DMS153 treated with DMSO at 0.1 percent for 48 hours (cell line): Measurements from ENCODE around the gene MAPK12.
"Not testable (repeated sequence)": the region's sequence is repeated elsewhere in the genome, so short reads cannot be mapped to it uniquely, and the experiment has no call there.

Experiments
- DNase-seq: peaks from one replicate; lab custom pipeline; 2025; ENCODE audit not compliant: unreplicated experiment; lab: John Stamatoyannopoulos, UW

MAPK12 gene

DNA sequence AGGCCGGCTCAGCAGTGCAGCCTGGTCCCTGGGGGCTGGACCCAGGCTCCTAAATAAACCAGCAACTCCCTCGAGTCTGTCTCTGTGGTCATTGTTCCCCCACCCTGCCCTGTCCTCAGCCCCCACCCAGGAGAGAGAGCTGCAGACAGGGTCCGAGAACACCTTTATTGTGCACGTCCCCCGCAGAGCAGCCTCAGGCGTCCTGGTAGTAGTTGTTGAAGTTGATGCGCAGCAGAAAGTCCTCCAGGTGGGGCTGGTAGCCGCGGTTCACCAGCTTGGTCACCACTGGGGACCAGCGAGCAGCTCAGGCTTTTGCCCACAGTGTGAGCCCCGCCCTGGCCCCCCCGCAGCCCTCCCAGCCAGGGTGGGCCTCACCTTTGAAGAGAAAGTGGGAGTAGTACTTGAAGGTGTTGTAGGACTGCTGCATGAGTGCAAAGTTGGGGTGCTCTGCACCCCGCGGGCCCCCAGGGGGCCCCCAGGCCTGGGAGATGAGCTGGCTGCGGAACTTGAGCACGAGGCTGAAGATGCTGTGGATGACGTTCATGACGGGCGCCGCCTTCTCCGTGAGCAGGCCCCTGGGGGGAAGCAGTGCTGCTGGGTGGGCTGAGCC is 43.8 kb downstream of the MAPK12 start:
- DNase-seq: no peak

DNA sequence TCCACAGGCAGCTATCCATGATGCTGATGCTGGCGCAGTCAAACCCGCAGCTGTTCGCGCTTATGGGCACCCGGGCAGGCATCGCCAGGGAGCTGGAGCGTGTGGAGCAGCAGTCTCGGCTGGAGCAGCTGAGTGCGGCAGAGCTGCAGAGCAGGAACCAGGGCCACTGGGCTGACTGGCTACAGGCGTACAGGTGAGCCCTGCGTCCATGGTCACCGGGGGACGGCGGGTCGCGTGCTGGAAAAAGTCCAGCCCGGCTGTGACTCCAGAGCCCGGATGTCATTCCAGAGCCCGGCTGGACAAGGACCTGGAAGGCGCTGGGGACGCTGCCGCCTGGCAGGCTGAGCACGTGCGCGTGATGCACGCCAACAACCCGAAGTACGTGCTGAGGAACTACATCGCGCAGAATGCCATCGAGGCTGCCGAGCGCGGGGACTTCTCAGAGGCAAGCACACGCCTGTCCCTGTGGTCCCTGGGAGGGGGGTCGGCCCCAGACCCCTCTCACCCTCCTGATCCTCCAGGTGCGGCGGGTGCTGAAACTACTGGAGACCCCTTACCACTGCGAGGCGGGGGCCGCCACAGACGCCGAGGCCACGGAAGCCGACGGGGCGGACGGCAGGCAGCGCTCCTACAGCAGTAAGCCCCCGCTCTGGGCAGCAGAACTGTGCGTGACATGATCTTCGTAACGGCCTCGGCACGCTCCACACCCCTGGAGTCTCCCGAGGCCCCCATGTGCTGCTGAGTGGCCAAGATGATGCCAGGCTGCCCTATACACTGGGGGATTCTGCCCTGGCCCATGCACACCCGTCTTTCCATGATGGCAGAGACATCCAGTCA is 44.6 kb downstream of the MAPK12 start:
- no peak for DNase-seq

DNA sequence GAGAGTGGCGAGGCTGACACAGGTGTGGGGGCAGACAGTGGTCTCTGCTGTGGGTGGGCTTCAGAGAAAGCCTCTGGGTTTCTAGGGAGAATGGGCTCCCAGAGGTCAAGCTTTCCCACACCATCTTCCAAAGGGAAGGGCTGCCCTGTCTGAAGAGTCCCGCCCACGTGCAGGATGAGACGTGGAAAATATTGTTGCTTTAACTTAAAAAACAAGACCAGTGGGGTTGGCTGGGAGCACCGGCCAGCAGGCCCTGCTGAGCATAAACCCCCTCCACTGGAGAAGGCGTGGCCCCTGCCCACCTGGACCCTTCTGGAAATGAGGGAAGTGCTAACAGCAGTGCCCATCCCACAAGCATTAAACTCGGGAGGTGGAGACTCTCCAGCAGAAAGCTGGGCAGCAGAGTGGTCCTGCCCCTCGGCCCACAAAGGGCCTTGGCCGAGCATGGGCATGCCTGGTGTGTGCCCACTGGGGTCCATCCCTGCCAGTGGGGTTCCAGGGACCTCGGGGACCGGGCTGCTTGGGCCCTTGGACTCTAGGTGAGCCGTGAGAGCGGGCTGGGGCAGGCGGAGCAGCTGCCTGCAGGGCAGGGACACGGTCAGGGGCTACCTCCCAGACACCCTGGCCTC is 45.3 kb downstream of the MAPK12 start:
- no peak for DNase-seq

DNA sequence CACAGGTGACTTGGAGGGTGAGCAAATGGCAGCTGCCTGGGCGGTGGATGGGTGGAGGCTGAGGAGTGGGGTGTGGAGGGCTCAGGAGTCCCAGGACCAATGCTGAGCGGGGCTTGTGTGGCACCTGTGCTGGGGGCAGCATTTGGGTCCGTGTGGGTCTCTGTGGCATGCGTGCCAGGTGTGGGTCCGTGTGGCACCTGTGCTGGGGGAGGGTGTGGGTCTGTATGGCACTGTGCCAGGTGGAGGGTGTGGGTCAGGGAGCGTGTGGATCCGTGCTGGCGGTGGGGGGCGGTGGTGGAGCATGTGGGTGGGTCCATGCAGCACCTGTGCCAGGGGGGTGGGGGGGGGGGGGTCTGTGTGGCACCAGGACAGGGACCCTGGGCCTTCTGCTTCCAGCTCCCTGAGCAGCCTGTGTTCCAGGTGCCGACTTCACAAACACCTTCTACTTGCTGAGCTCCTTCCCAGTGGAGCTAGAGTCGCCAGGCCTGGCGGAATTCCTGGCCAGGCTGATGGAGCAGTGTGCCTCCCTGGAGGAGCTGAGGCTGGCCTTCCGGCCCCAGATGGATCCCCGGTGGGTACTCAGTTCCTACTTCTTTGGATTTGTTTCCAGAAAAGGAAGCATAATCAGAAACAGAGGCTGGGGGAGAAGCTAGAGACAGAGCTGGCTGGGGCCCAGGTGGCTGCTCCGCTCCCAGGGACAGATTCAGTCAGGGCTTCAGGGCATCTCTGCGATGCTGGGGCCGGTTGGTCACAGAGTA is 46.0 kb downstream of the MAPK12 start:
- no peak for DNase-seq

DNA sequence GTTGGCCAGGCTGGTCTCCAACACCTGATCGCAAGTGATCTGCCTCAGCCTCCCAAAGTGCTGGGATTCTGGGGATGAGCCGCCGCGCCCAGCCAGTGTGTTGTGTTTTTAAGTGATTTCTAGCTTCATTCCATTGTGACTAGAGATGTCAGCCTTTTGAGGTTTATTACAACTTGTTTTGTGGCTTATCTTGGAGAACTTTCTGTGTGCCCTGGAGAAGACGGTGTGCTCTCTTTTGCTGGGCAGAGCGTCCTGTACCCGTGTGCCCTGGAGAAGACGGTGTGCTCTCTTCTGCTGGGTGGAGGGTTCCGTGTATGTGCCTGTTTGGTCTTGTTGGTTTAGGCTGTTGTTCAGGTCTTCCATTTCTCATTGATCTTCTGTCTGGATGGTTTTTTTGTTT is 48.2 kb downstream of the MAPK12 start:
- DNase-seq: no peak

DNA sequence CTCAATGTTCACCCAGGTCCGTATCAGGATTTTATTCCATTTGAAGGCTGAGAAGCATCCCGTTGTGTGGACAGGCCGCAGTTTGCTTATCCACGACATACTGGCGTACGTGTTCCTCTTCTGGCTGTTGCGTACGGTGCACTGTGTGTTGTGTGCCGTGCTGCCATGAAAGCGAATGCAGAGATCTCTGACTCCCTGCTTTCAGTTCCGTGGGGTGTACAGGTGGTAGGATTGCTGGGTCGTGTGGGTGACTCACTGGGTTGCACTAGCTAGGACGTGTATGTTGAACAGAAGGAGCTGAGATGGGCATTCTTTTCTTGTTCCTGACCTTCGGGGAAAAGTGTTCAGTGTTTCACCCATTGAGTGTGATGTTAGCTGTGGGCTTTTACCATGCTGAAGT is 50.3 kb downstream of the MAPK12 start:
- no peak for DNase-seq

- DNase-seq: no peak
Observed at GRCh38 chr22:50210378-50211139, 50.9 kb downstream of the MAPK12 start.

GRCh38 chr22:50209893-50210292 is 51.6 kb downstream of the MAPK12 start:
- peak; percentile 21 for DNase-seq

GRCh38 chr22:50208939-50209892 is 52.3 kb downstream of the MAPK12 start:
- no peak for DNase-seq

- DNase-seq: no peak
Observed at GRCh38 chr22:50208430-50208938, 53.0 kb downstream of the MAPK12 start.

DNA sequence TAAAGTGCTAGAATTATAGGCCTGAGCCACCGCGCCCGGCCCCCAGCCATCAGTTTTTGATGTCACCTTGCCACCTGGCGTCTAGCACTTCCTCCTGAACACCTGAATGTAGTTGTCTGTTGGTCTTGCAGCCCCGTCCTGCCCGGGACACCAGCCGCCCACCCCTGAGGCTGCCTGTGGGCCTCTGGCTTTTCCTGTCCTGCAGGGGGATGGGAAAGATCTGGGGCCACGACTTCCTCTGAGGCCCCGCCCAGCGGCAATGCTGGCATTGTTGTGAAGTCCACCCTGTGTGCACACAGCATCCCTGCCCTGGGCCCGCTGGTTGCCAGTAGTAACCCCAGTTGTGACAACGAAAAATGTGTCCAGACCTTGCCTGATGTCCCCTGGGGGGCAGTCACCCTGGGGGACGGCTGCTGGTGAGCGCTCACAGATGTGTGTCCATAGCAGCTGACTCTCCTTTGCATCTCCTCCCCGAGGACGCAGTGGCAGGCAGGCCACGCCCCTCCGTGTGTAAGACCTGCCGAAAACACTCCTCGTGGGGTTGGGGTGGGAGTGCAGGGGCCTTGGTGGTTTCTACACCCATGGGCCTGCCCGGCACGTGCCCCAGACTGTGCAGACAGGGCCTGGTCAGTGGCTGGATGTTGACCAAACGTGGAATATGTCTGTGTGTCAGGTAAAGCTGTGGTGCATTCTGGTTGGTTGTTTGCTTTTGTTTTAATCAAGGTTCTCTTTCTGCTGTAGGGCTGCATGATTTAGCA is 53.9 kb downstream of the MAPK12 start:
- DNase-seq: no peak

DNA sequence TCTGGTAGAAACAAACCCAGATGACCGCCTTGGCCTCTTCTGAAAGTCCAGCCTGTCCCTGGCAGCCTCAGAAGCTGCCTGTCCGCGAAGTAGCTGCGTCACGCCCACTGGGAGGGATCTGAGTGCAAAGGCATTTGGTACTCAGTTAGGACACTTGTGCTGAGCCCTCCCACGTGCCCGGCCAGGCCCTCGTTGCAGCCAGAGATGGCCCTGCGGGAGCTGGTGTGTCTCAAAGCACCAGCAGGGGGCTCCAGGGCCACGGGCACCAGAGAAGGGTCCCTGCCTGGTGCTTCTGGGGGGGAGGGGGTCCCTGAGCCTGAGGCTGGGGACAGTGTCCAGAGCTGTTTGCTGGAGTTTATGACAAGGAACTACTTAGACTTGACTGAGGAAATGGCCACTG is 54.9 kb downstream of the MAPK12 start:
- no peak for DNase-seq

GRCh38 chr22:50205781-50206569 is 55.5 kb downstream of the MAPK12 start:
- DNase-seq: no peak

- not testable (repeated sequence) for DNase-seq
Observed at GRCh38 chr22:50204998-50205397, 56.5 kb downstream of the MAPK12 start.

- no peak for DNase-seq
Observed at GRCh38 chr22:50204571-50204970, 56.9 kb downstream of the MAPK12 start.

DNA sequence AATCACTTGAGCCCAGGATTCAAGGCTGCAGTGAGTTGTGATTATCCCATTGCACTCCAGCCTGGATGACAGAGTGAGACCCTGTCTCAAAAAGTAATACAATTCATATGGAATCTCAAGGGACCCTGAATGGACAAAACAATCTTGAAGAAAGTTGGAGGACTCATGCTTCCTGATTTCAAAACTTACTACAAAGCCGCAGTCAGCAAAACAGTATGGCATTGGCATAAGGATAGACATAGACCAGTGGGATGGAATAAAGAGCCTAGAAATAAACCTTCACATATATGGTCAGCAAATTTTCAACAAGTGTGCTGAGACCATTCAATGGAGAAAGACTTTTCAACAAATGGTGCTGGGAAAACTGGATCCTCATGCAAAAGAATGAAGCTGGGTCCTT is 58.2 kb downstream of the MAPK12 start:
- no peak for DNase-seq
